Neuron (in vitro differentiated cells): ENCODE results near the gene QRFP.

Experiments used
- H2AFZ ChIP-seq: one replicate; pipeline ENCODE4 v1.6.1; 2013; ENCODE audit warnings: low read depth, mild to moderate bottlenecking, inconsistent platforms, low read length, moderate library complexity
- H3K27me3 ChIP-seq: one replicate; pipeline ENCODE4 v1.6.1; 2013; ENCODE audit warnings: low read length; ENCODE audit not compliant: insufficient read depth
- H3K36me3 ChIP-seq: one replicate; pipeline ENCODE4 v1.6.1; 2013; ENCODE audit warnings: low read length; ENCODE audit not compliant: insufficient read depth
- H3K4me1 ChIP-seq: one replicate; pipeline ENCODE4 v1.6.1; 2013; ENCODE audit warnings: low read length; ENCODE audit not compliant: insufficient read depth
- H3K4me3 ChIP-seq: 2 replicates; pipeline ENCODE4 v1.5.1; 2013; ENCODE audit warnings: mild to moderate bottlenecking, low read length, moderate library complexity
- H3K9me3 ChIP-seq: one replicate; pipeline ENCODE4 v1.6.1; 2013; ENCODE audit warnings: low read length

The QRFP gene

DNA sequence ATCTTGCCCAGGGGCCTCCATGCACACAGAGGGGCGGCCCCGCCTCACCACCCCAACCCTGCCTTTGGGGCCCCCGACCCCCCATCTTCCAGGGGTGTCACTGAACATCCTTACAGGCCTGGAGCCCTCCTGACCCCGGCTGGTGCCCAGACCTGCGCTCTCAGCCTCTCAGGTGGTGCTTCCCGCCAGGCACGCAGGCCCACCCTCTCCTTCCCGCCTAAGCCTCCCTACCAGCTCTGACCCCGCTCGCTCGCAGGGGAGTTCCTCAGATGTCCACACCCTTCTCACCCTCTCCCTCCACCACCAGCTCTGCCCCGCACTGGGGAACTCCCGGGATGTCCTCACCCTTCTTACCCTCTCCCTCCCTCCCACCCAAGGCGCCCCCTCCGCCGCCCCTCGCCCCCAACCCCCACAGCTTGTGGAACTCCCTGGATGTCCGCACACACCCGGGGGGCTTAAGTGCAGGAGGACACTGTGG lies 12.3 kb upstream of the QRFP start:
- H3K27me3 ChIP-seq, result peaks cover 18% of the 10 kb centered on the region

DNA sequence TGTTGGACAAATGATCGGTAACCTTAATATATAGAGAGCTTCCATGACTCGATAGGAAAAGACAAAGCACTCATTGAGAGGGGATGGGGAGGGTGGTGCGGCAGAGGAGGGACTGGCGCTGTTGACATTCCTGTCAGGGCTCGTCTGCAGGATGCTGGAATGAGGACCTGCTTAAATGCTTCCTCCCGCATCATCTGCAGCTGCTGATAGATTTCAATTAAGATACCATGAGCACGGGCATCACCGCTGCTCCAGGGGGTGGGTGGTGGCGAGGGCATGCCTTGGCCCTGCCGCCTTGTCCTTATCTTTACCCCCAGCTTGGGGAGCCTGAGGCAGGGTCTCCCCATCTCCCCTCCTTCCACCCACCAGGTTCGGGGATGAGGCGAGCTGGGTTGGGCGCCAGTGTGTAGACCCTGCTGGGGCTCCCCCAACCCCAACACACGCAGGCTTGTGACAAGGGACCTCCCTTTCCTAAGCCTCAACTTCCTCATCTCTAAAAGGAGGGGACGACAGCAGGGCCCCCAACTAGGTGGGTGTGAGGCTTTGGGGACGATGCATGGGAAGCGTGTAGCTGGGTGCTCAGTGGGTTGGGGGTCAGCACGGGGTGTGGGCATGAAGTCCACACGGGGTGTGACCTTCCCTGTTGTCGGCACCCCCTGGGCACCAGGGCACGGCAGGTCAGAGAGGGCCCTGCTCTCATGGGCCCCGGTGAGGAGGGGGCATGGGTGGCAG lies 11.7 kb upstream of the QRFP start:
- Histone ChIP-seq H3K4me1 (peaks cover 7% of the 10 kb centered on the region), H3K27me3 (peaks cover 12% of the 10 kb centered on the region), H3K36me3 (no peaks in the 10 kb centered on the region), H3K4me3 (no peak overlapping the region), H2AFZ (no peak overlapping the region), H3K9me3 (no peaks in the 10 kb centered on the region)

More for the DNA sequence above, 12.3 kb upstream of the QRFP start:
- Histone ChIP-seq H3K4me1 (peaks cover 13% of the 10 kb centered on the region), H3K4me3 (no peak overlapping the region), H3K9me3 (no peaks in the 10 kb centered on the region), H2AFZ (no peak overlapping the region), H3K36me3 (no peaks in the 10 kb centered on the region)

DNA sequence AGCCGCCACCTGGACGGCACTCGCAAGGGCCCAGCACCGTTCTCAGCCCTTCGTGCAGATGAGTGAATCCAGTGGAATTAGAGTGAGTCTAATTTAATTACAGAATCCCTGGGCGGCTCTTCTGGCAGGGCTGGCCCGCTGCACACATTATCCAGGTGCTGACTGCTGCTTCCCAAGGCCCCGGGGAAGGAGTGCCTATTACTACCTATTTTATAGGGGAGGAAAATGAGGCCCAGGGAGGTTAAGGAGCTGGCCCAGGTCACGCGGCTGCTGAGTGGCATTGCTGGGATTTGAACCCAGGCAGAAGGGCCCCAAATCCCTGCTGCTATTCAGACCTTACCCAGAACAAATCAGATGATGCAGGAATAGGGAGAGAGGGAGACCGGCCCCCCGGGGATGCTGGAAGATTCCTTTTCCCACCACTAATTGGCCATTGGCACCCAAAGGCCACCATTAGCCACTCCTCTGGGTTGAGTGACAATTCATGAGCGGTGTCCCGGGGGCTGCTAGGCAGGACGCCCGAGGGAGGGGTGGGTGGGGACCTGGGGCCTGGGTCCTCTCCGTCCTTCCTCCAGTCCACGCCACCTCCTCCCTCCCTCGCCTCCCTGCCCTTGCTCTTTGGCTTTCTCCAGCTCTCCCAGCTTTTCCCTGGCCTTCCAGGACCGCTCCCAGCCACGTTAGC lies 10.3 kb upstream of the QRFP start:
- no peaks in the 10 kb centered on the region for H3K36me3 ChIP-seq
- H3K4me3 ChIP-seq, result no peak overlapping the region
- H3K4me1 ChIP-seq, result no peaks in the 10 kb centered on the region
- no peaks in the 10 kb centered on the region for H3K9me3 ChIP-seq
- H2AFZ ChIP-seq, result no peak overlapping the region
- peaks cover 19% of the 10 kb centered on the region for H3K27me3 ChIP-seq

DNA sequence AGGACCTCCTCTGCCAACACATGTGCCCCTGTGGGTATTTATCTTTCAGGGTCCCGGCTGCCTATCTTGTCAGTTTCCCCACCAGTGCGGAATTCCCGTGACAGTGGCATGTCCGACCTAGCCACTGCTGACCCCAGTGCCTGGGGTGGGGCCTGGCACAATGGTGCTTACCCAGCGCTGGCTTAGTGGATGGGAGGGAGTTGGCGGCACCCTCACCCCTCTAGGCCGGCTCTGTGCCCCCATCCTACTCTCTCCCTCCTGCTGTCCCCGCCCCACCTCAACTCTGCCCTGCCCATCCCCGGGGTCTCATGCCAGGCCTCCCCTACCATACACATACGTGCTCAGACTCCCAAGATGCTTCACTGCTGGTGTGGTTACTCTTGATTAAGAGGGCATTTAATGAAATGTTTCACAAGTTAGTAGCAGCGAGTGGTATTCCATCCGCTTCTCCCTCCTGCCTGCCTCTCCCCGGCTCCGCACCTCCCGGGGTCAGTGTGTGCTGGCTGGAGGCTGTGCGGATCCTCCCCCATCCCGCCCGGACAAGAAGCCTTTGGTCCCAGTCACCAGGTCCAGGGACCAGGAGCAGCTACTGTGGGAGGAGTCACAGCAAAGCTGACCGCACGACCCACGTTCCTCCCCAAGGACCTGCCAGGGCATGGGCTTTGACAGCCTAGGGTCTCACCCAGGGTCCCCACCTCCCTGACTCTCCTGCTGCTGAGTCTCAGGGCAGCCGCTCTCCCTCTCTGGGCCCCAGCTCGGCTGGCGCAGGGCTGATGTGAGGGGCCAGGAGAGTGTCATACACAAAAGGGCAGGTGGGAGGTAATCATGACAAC lies 9.5 kb upstream of the QRFP start:
- Histone ChIP-seq H3K4me3 (no peak overlapping the region), H3K27me3 (peaks cover 23% of the 10 kb centered on the region), H3K4me1 (no peaks in the 10 kb centered on the region)

DNA sequence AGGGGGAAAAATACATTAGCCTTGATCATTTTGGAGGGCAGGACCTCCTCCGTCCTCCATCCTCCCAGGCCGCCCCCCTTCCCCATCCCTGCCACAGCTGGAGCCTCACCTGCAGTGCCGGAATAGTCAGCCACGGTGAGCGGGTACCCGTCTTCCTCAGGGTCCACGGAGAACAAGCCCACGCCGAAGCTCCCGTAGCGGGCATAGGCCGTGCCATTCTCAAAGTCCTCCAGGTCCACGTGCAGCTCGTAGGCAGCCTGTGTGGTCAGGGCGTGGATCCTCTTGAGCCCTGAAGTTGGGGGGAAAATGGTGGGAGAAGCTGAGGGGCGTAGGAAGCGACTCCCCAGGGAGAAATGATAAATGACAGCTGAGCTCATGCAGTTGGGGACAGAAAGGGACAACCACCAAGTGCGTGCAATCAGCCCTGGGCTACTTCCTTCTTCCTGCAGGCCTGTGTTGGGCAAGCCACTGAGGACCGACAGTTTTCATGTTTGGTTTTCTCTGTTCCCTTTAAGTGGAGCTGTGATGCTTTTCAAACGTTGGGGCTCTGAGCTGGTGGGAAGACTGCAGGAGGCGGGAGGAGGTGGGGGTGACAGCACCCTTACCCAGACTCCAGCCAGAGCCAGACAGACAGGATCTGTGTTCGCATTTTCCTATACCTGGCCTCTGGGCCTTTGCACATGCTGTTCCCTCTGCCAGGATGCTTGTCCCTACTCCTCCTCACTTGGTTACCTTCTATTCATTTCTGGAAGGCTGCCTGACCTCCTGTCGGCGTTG lies 8.7 kb upstream of the QRFP start:
- H3K36me3 ChIP-seq, result no peaks in the 10 kb centered on the region
- H2AFZ ChIP-seq, result no peak overlapping the region
- no peaks in the 10 kb centered on the region for H3K4me1 ChIP-seq
- H3K4me3 ChIP-seq, result no peak overlapping the region
- peaks cover 31% of the 10 kb centered on the region for H3K27me3 ChIP-seq
- no peaks in the 10 kb centered on the region for H3K9me3 ChIP-seq

More for the DNA sequence above, 9.5 kb upstream of the QRFP start:
- no peaks in the 10 kb centered on the region for H3K9me3 ChIP-seq
- H3K36me3 ChIP-seq, result no peaks in the 10 kb centered on the region
- no peak overlapping the region for H2AFZ ChIP-seq

DNA sequence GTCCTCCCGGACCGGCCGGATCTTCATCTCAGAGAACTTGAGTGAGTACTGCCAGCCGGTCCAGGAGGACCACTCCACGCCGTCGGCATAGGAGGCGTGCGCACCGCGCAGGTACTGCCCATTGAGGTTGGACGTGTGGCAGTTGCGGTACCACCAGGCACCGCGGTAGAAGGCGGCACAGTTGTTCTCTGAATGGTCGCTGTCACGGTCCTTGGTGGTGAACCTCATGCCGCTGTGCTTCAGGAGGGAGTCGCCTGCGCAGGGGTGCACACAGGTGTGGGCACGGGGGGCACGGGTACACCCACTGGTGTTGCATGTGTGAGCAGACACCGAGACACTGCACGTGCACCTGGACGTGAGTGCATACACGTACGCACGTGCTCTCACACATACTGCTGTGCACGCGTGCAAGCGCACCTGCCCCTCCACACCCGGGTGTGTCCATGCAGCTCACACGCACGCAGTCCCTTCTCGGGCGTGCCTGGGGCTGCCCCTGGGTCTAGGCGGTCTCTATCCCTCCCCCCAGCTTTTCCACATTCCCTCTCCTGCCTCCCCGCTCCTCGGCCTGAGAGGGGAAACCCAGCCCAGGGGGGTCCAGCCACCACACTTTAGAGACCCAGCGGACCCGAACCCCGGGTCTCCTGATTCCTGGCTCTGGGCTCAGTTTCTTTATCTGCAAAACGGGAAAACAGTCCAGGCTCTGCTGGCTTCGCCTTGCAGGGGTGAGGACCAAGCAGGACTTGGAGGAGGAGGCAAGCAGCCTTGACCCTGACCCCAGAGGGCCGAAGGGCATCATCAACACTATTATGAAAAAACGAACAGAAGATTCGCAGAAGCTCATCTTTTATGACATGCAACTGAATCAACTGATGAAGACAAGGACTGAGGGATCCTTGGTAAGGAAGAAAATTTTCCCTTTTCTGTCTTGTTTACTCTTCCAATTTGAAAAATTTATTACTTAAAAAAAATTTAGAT lies 7.7 kb upstream of the QRFP start:
- Histone ChIP-seq H2AFZ (no peak overlapping the region), H3K4me3 (no peak overlapping the region), H3K4me1 (no peaks in the 10 kb centered on the region), H3K36me3 (no peaks in the 10 kb centered on the region), H3K9me3 (no peaks in the 10 kb centered on the region), H3K27me3 (peaks cover 33% of the 10 kb centered on the region)

DNA sequence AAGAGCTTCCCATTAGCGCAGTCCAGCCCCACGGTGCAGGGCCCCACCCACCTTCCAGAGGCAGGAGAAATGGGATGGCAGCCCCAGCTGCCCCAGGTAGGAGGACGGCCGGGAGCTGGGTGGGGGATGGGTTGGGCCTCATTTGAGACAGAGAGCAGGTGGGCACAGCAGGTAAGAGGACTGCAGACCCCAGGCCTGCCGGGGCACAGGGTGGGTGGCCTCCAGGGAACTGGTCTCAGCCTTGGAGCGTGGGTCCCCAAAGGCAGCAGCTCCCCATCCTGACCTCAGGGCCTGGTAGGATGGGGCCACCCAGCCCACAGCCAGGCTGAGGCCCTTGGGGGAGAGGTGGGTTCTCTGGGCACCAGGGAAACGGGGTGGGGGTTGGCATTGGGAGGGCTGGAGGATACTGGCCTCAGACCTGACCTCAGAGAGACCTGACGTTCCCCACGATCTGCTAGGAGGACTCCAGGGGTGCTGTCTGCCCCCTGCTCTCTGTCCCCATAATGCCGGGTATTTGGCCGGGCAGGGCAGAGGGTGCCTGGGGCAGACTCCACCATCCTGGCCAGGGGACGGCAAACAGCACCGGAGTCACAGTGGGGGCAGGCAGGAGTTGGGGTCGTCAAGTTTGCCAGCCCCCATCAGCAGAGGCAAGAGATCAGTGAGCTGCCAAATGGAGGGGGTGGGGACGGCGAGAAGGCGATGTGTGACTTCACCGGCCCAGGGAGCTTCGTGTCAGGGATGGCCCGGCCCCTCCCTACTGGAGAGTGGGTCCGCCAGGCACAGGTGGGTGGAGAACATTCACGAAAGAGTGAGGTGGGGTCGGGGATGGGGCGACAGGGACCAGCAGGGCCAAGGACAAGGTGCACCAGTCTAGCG lies 6.8 kb upstream of the QRFP start:
- no peaks in the 10 kb centered on the region for H3K9me3 ChIP-seq
- no peak overlapping the region for H3K4me3 ChIP-seq
- no peaks in the 10 kb centered on the region for H3K36me3 ChIP-seq
- no peak overlapping the region for H2AFZ ChIP-seq
- peaks cover 33% of the 10 kb centered on the region for H3K27me3 ChIP-seq
- H3K4me1 ChIP-seq, result no peaks in the 10 kb centered on the region

DNA sequence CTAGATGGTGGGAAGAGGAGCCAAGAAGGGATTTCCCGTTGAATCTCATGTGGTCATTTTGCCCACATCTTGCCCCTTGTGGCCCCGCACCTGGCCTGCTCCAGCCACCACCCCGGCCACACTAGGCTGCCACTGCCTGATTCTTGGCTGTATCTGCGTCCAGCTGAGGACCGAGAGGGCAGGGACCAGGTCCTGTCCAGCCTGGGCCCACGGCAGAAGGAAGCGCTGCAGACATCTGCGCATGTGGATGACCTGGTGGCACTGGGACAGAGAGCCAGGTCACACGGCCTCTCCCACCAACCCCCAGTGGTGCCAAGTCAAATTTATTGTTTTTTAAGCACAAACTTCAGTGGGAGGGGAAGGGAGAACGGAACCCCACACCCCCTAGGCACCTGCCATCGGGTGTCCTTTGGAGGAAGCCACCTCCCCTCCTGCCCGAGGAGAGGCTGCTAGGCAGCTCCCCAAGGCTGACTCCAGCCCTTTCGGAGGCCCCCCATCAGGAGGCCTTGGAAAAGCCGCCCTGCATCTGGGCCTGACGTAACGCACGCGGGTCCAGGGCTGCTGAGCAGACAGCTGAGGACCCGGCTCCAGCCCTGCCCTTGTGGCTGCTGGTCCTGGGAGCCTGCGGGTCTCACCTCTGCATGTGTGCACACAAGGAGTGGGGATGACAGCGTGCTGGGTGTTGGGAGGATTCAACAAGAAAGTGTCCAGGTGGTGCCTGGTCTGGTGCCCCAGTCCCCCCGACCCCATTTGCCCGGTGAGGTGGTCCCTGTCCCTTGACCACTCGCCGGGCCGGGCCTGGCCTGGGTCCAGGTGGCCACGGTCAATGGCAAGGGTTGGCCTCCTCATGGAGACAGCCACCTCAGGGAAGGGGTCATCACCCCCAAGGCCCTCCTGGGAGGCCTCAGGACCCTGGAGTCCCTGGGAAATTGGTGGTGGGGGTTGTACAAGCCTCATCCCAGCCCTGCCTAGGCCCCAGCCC lies 5.9 kb upstream of the QRFP start:
- Histone ChIP-seq H3K27me3 (peaks cover 33% of the 10 kb centered on the region), H3K9me3 (no peaks in the 10 kb centered on the region), H3K36me3 (no peaks in the 10 kb centered on the region), H2AFZ (no peak overlapping the region), H3K4me1 (no peaks in the 10 kb centered on the region), H3K4me3 (no peak overlapping the region)

DNA sequence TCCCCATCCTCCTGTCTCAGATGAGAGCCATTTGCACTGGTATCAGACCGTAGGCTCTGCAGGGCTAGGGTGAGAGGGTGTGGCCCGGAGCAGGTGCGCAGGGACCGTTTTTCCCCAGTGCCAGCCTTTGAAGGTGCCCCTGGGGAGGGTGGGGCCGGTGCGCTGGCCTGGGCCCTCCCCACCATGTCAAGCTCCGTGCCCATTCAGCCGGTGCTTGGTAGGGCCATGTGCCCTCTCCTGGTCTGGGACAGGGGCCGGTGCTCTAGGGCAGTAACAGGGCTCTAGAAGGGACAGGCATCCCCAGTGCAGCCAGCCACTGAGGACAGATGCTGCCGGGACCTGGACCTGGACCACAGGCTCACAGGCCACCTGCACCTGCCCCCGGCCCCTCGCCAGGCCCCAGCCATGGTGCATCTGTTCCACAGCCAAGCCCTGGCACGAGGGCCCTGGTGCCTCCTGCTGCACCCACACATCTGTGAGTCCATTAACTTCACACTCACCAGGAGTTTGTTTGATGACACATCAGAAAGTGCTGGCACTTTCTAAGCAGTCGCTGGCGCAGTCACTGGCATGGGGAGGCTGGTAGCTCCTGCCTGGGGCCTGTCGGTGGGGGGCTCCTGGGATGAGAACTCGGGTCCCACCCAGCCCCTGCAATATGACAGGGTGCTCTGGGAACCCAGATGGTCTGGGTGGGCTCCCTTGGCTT lies 5.0 kb upstream of the QRFP start:
- no peak overlapping the region for H2AFZ ChIP-seq
- no peaks in the 10 kb centered on the region for H3K9me3 ChIP-seq
- H3K27me3 ChIP-seq, result peaks cover 30% of the 10 kb centered on the region
- no peaks in the 10 kb centered on the region for H3K4me1 ChIP-seq
- no peak overlapping the region for H3K4me3 ChIP-seq
- H3K36me3 ChIP-seq, result no peaks in the 10 kb centered on the region
